HG03039 (cell line): ENCODE measurements around the gene SLC1A2.

Source experiments
- ATAC-seq: cut with Tn5 transposase; IDR thresholded peaks from one replicate; pipeline ENCODE4 v1.9.1; 2021; ENCODE audit warnings: mild to moderate bottlenecking, moderate library complexity; ENCODE audit not compliant: unreplicated experiment

SLC1A2 gene

DNA sequence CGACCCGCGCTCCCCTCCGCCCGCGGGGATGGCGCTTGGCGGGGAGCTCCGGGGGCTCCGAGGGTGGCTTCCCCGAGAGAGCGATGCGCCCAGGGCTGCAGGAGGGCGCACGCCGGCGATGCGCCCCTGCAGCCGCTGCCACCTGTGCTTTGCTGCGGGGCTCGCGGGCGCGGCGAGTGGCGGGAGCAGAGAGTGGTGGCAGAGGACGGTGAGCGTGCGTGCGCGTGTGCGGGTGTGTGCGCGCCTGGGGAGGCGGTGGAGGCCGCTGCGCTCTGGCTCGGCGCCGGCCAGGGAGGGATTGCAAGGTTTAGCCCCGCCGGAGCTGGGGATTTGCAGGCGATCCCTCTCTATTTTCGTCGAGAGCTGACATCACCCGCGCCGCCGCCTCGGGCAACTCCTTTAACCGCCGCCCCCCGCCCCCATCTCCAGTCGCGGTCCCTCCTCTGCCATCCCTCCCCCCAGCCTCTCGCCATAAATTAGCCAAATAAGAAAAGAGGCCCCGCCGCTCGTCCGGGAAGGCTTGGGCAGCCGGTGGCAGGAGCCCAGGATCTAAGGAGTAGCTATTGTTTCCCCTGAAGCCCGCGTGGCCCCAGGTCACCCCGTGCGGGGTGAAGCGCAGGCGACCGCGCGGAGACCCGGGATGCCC, at the start of gene SLC1A2:
TSS of gene SLC1A2 (minus strand) at position 375 of the 646 bp plus-strand sequence. CDS start 592 bp downstream, outside the sequence.
- no peak for ATAC-seq

DNA sequence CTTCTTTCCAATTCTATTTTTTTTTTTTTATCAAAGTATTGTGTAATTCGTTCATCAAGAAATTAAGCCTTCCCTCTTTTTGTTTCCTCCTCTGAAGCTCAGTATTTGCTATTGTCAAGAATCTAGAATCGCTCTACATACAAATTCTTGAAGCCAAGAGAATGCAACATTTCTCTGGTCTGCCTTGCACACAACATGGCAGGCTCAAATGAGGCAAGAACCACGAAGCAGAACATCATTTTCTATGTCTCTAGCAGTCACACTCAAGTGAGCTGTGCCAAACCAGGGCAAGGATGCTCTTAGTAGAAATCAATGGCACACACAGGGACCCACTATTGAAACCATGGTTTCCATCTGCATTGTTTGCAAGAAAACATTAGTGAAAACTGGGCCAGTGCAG, 46.7 kb upstream of the SLC1A2 start:
- ATAC-seq, result no peak

- no peak for ATAC-seq
Measured at GRCh38 chr11:35464308-35464707, 45.0 kb upstream of the SLC1A2 start.

- no peak for ATAC-seq
Measured at GRCh38 chr11:35463331-35463751, 44.0 kb upstream of the SLC1A2 start.

DNA sequence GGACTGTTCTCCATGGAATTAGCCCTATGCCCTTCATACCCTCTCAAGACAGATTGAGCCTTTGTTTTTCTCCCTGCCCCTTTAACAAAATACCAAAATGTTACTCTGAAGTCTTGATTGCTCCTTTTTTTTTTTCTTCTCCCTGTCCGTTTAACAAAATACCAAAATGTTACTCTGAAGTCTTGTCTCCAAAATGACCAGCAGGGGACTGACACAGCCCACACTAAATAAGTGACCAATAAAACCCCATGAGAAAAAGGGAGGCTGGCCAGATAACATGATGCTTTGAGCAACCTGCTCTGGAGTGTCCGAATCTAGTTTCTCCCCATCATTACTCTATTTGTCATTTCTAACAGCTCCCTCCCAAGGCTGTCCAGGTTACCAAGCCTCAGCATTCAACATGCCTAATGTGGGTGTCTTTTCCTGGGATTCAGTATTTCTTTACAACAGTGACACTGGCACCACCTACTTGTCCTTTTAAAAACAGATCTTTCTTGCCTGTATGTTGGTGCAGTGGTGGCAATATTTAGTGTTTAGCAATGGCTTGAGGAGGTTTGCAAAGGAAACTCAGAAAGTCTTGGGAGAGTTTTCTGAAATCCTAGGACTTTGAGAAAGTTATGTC, 42.7 kb upstream of the SLC1A2 start:
- ATAC-seq, result no peak

DNA sequence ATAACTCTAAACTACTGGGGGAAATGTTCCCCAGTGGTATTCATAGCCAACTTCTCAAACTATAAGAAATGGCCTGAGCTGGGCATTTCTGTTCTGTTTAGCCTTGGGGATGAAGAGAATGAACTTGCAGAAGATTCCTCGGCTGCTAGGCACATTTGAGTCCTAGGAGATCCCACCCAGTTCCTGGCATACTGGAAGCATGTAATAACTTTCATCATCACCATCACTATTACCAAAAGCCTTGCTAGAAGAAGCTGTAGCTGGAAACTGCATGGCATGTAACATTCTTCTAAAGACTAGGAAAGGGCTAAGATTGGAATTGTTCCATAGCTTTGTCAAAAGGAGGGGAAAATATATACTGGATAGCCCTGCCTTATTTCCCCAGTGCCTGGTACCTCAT, 40.1 kb upstream of the SLC1A2 start:
- no peak for ATAC-seq

GRCh38 chr11:35458846-35459245, 39.5 kb upstream of the SLC1A2 start:
- no peak for ATAC-seq

GRCh38 chr11:35454362-35454761, 35.0 kb upstream of the SLC1A2 start:
- ATAC-seq, result no peak

DNA sequence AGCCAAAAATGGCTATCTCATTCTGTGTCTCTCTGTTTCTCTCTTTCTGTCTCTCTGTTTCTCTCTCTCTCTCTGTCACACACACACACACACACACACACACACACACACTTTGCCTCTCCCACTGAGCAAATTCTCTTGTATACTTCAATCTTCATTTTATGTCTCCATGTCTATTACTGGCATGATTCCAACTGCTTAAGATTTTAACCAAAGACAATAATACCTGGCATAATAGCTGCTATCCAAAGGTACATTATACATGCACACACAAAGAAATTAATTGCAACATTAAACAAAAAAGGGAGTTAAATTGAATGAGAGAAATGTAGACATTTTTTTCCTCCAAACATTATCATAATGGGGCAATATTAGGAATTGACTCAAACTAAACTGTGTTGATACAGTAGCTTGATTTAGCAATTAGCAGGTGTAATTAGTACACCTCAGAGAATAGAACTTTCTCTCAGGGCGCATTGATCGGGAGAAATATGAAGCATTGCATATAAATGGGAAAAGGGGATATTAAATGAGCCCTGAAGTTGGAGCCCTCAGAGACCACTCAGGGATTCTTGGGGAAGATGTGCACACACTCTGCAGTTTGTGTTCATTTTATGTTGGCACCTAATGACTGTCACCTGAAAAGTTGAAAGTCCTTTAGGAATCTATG, 17.4 kb upstream of the SLC1A2 start:
- no peak for ATAC-seq

DNA sequence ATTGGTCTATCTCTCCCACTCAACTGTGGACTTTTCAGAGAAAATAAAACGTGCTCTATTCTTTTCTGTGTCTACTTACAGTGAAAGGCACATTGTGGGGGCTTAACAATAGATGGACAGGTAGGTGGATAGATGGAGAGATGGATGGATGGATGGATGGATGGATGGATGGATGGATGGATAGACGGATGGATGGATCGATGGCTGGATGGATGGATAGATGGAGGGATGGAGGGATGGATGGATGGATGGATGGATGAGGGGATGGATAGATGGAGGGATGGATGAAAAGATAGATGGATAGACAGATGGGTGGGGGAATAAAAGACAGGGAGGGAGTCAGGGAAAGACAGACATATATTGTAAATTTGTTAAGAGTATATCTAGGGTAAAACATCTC, 14.2 kb upstream of the SLC1A2 start:
- no peak for ATAC-seq

DNA sequence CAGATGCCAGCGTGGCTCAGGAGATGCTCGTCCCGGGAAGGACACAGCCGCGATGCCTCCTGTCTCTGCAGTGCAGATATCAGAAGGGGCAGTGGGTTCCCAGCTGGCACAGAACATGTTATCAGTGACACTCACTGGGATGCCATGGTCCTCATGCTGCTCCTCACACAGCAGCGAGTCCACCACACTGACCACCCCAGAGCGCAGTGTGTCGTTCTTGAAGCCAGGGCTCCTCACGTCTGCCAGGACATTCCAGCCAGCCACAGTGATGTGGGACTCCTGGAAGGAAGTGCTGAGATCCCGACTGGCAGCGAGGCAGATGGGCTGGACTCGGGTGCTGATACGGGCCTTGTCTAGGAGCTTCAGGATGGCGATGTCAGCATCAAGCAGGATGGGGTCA, 13.1 kb upstream of the SLC1A2 start:
- ATAC-seq, result no peak

DNA sequence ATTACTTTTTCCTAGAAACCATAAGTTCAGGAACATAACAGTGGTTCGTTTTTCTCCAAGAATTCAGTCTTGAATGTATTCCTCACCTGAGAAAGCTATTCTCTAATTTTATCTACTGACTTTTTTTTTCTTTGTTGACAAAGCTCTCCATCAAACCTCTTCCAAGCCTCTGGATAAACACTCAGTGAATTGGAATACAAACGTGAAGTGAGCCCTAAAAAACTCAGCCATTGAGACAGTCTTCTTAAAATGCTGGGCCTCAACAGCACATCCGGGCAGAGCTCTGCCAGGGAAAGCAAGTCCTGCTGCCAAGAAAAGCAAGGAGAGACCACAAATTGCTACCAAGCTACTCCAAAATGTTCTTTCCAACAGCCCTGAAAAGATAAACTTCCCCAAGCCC, 7.7 kb upstream of the SLC1A2 start:
- ATAC-seq, result no peak

DNA sequence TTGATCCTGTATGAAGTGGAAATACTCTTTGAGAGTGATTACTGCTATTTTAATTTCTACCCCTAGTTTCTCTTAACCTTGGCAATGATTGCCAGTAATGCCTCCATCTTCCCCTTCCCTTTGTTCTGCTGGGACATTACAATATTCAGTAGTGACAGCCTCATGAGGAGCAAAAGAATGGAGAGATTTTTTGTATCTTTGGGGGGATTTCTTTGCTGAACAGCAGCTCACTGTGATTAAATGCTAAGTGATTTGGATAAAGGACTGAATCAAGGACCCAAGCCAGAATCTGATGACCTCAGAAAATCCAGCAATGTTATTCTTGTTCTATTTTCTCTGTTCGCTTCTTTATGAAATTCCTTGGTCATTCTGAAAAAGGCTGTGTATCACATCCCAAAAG, 7.0 kb upstream of the SLC1A2 start:
- ATAC-seq, result no peak

GRCh38 chr11:35425603-35426212, 6.3 kb upstream of the SLC1A2 start:
- no peak for ATAC-seq

DNA sequence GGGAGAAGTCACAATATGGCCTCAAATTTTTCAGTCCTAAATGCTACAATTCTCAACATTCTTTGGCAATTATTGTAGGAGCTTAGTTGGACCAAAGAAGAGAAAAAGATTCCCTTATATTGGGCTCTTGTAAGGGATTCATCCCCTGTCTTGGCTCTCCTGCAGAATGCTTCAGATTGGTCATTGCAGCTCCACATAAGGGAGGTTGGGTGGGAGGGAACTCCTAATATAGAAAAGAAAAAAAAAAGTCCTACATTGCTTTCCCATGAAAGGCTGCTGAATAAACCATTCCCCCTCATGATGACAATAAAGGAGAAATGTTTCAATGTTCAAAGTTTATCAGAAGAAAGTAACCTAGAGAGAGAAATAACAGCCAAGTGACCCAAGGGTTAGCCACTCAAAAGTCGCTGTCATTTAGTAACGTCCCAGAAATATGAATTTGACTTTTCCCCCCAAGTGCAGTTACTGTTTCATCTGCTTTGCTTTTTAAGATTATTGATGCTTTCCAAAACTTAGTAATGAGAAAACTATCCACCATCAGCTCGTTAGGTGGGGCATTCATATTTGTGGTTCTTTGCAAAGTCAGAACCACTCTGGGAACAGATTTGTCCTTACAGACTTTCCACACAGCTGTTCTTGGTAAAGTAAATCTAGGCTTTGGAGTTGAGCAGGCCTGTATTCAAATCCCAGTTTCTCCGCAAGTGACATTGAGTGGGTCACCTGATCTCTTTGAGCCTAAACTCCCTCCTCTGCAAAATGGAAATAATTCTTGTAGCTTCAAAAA, 5.0 kb upstream of the SLC1A2 start:
- ATAC-seq, result no peak

DNA sequence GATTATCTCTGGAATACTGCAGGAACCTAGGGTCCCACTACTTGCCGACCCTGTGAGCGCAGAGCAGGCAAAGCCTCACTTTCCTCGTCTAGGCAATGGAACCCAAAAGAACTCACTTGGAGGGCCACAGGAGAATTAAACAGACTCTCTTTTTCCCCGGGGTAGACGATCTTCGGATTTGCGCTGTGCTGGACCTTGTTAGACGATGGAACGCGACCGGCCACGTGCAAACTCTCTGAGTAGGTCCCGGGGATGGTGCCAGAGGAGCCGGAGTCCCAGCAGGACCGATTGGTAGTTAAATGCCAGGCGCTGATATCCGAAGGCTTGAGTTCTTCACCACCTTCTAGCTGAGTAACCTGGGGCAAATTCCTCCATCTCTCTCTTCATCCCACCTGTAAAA, 1.0 kb upstream of the SLC1A2 start:
- no peak for ATAC-seq

GRCh38 chr11:35419830-35420333, 524 bp upstream of the SLC1A2 start:
- ATAC-seq, result no peak

DNA sequence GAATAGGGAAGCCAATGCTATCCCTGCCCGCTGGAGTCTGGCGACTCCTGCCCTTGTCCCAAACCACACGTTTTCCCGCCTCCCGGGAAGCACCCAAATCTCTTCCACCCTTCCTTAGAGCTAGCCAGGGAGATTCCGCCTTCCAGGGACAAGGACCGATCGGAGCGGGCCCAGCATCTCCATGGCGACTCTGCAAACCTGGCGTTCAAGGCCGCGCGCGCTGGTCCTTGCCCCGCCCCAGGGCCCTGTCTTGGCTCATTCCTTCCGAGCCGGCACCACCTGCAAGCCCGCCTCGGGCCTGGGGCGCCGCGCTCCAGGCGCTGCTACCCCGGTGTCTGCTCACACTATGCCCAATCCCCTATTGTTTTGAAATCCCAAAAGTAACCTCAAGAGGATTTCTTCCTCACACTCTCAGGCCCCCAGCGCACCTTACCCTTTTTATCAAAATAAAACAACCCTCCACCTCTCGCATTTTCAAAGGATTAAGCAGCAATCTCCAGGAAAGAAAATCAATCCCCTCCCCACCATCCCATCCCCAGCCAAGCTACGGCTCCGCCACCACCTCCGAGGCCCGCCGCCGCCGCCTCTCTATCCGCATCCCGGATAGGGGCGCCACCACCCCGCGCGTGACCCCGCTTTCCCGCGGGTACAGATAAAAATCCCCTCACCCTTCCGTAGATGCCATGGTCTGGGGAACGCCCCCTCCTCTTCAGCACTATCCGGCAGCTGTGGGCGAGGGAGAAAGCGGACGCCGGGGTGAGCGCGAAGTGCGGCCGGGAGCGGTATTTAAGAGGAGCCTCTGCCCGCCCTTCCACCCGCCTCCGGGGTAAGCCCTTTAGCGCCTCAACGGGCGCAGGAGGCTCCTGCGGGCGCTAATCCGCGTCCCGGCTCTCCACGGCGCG, 825 bp downstream of the SLC1A2 start:
- no peak for ATAC-seq

- no peak for ATAC-seq
Measured at GRCh38 chr11:35415487-35415886, 3.9 kb downstream of the SLC1A2 start.

DNA sequence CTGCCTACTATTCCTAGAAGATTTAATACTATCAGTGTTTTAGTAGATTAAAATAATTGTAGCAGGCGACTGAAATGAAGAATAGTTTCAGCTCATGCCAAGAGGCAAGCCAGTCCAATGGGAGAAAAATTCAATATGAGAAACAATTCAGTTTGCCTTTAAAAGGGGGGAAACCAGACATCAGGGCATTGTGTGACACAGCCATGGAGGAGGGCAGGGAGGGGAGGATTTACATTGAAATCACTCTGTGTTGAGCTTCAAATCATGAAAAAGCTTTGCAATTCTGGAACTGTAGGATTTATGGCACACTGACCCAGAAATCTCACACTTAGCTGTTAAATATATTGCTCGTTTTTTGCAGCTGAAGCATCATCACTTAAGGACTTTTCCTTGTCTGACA, 4.6 kb downstream of the SLC1A2 start:
- ATAC-seq, result no peak
